ENCODE measurements around the gene IMPA2. TPM values are rescaled to one million over a fixed set of nuclear protein-coding genes. Genes with fewer than 3 reads are reported as not detected.

The IMPA2 gene
- total RNA-seq, 1 experiment from 2014 or later = 79.9 TPM

- POLR2A ChIA-PET = no interaction called here
- CTCF ChIA-PET = no interaction called here
- Mint-ChIP-seq H3K36me3 (ENCODE audit: insufficient read depth, unreplicated experiment) (peaks cover 15% of the 10 kb centered on the region), H3K9me3 (ENCODE audit: unreplicated experiment) (no peaks in the 10 kb centered on the region), H3K27me3 (ENCODE audit: insufficient read depth, unreplicated experiment) (no peaks in the 10 kb centered on the region), H3K4me1 (ENCODE audit: low read depth, unreplicated experiment) (peaks cover 6% of the 10 kb centered on the region), H3K27ac (ENCODE audit: unreplicated experiment) (no peak overlapping the region), H3K4me3 (ENCODE audit: unreplicated experiment) (no peak overlapping the region)
- no peak for TF ChIP-seq CTCF (IDR thresholded peaks at IDR 0.05; ENCODE audit: insufficient read depth in 1 of 2, low read depth in 1 of 2, low read length in 1 of 2, severe bottlenecking in 1 of 2, unreplicated experiment in 1 of 2)
- Histone ChIP-seq H3K4me3 (ENCODE audit: low read depth, low read length) (no peak overlapping the region), H3K9me3 (no peaks in the 10 kb centered on the region), H3K27me3 (replicated peaks; ENCODE audit: control insufficient read depth, insufficient read depth, low read length) (no peaks in the 10 kb centered on the region), H3K4me1 (peaks cover 12% of the 10 kb centered on the region), H3K36me3 (ENCODE audit: control insufficient read depth, insufficient read depth, low read length) (peaks cover 1% of the 10 kb centered on the region)
- intact Hi-C loops (cut with micrococcal nuclease; ENCODE audit: unreplicated experiment) = no loop called here
- BruUV-seq (replicated peaks) = no TSS peak
- no peak for DNase-seq
Measured at GRCh38 chr18:11986061-11986460, 4.8 kb downstream of the IMPA2 start.

DNA sequence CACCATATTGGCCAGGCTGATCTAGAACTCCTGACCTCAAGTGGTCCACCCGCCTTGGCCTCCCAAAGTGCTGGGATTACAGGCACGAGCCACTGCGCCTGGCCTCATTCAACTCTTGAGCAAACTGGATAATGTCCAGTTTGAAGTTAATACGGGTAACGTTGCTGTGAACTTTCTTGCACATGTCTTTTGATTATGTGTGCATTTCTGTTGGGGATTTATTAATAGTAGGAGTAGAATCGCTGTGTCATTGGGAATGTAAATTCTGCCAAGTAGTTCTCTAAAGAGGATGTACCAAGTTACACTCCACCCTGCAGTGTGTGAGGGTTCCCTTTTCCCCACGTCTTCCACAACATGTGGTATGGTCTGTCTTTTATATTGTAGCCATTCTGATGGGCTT, 6.2 kb downstream of the IMPA2 start:
- ChIA-PET CTCF (no interaction called here), POLR2A (no interaction called here)
- no peaks in the 10 kb centered on the region for H3K27me3 ChIP-seq (replicated peaks; ENCODE audit: control insufficient read depth, insufficient read depth, low read length)
- Mint-ChIP-seq H3K36me3 (ENCODE audit: insufficient read depth, unreplicated experiment) (peaks cover 13% of the 10 kb centered on the region), H3K4me1 (ENCODE audit: low read depth, unreplicated experiment) (peaks cover 12% of the 10 kb centered on the region), H3K27me3 (ENCODE audit: insufficient read depth, unreplicated experiment) (no peaks in the 10 kb centered on the region), H3K9me3 (ENCODE audit: unreplicated experiment) (no peaks in the 10 kb centered on the region), H3K27ac (ENCODE audit: unreplicated experiment) (no peak overlapping the region), H3K4me3 (ENCODE audit: unreplicated experiment) (no peak overlapping the region)
- intact Hi-C loops (cut with micrococcal nuclease; ENCODE audit: unreplicated experiment) = no loop called here
- DNase-seq = no peak
- H3K4me1 ChIP-seq = peaks cover 12% of the 10 kb centered on the region
- H3K36me3 ChIP-seq (ENCODE audit: control insufficient read depth, insufficient read depth, low read length) = peaks cover 1% of the 10 kb centered on the region
- BruUV-seq (replicated peaks) = no TSS peak
- TF ChIP-seq CTCF (IDR thresholded peaks at IDR 0.05; ENCODE audit: insufficient read depth in 1 of 2, low read depth in 1 of 2, low read length in 1 of 2, severe bottlenecking in 1 of 2, unreplicated experiment in 1 of 2) = no peak
- H3K9me3 ChIP-seq = no peaks in the 10 kb centered on the region
- H3K4me3 ChIP-seq (ENCODE audit: low read depth, low read length) = no peak overlapping the region

- Mint-ChIP-seq H3K36me3 (ENCODE audit: insufficient read depth, unreplicated experiment) (peaks cover 13% of the 10 kb centered on the region), H3K27ac (ENCODE audit: unreplicated experiment) (no peak overlapping the region), H3K4me1 (ENCODE audit: low read depth, unreplicated experiment) (peaks cover 20% of the 10 kb centered on the region), H3K27me3 (ENCODE audit: insufficient read depth, unreplicated experiment) (no peaks in the 10 kb centered on the region), H3K4me3 (ENCODE audit: unreplicated experiment) (no peak overlapping the region), H3K9me3 (ENCODE audit: unreplicated experiment) (no peaks in the 10 kb centered on the region)
- Histone ChIP-seq H3K27me3 (replicated peaks; ENCODE audit: control insufficient read depth, insufficient read depth, low read length) (no peaks in the 10 kb centered on the region), H3K4me3 (ENCODE audit: low read depth, low read length) (no peak overlapping the region), H3K4me1 (peaks cover 4% of the 10 kb centered on the region), H3K36me3 (ENCODE audit: control insufficient read depth, insufficient read depth, low read length) (peaks cover 1% of the 10 kb centered on the region), H3K9me3 (no peaks in the 10 kb centered on the region)
- intact Hi-C loops (cut with micrococcal nuclease; ENCODE audit: unreplicated experiment) = no loop called here
- no peak for TF ChIP-seq CTCF (IDR thresholded peaks at IDR 0.05; ENCODE audit: insufficient read depth in 1 of 2, low read depth in 1 of 2, low read length in 1 of 2, severe bottlenecking in 1 of 2, unreplicated experiment in 1 of 2)
- ChIA-PET POLR2A (interaction anchor here (0.9 kb wide), 1 partner anchor 9 kb away, joined by 21 read pairs; no protein-coding TSS in a partner anchor), CTCF (interaction anchor here (0.6 to 1.9 kb wide), 4 partner anchors 7 to 261 kb away, joined by 3 to 7 read pairs (median 5); partner anchors contain the start of gene IMPA2)
- DNase-seq = no peak
- BruUV-seq (replicated peaks) = no TSS peak
Measured at GRCh38 chr18:11989174-11989573, 7.9 kb downstream of the IMPA2 start.

All from Caco-2 (cell line).